Stimulated activated CD4-positive, alpha-beta T cell treated with anti-CD3 and anti-CD28 coated beads, Interleukin-12 subunit alpha, Interleukin-12 subunit beta, amount 100 ng/mL, for 24 hours (primary cell): ENCODE measurements around the gene DRICH1.
"Not testable (repeated sequence)": the region's sequence is repeated elsewhere in the genome, so short reads cannot be mapped to it uniquely, and the experiment has no call there.

Source experiments
- DNase-seq, 2 experiments: peaks; one replicate each; pipeline ENCODE4 v3.0.0-alpha.2; 2020; ENCODE audit warnings: low read depth in 2 of 2

DRICH1 gene

GRCh38 chr22:23569291-23569690 lies 62.8 kb downstream of the DRICH1 start:
- no peak for DNase-seq

GRCh38 chr22:23566705-23567475 lies 65.2 kb downstream of the DRICH1 start:
- DNase-seq = no peak

DNA sequence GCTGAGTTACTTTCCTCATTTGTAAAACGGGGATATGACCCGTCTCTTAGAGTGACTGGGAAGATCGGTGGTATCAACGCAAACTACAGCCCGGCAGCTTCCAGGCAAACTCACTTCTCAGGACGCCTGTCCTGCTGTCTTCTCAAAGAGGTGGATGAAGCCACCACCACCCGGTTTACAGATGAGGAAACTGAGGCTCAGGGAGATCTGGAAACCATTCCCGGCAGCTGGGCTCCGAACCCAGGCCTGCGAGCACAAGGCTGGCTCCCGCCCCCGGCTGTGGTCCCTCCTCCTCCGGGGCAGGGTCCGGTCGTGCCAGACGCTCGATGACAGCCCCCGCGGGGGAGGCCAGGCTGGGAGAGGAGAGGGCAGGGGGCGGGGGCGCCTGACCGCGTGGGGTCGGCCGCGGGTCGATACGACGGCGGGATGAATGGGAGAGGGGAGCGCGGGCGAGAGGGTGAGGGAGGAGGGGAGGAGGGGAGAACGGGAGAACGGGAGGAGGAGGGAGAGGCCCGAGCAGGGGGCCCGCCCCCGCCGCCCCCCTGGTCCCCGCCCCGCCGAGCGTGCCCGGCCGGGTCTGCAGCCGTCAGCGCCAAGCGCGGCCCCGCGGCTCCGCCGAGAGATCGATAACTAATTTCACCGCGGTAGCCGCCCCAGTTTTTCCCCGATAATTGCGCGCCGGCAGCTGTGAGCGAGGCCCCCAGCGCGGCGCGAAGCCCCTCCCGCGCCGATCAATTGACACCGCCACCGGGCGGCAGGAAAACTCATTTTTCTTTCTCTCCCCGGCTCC lies 66.0 kb downstream of the DRICH1 start:
- no peak for DNase-seq

- no peak for DNase-seq
These were observed 66.7 kb downstream of the DRICH1 start for GRCh38 chr22:23565305-23565914.

- no peak for DNase-seq
These were observed 67.8 kb downstream of the DRICH1 start for GRCh38 chr22:23564276-23564675.

GRCh38 chr22:23563111-23563510 lies 69.0 kb downstream of the DRICH1 start:
- no peak for DNase-seq

DNA sequence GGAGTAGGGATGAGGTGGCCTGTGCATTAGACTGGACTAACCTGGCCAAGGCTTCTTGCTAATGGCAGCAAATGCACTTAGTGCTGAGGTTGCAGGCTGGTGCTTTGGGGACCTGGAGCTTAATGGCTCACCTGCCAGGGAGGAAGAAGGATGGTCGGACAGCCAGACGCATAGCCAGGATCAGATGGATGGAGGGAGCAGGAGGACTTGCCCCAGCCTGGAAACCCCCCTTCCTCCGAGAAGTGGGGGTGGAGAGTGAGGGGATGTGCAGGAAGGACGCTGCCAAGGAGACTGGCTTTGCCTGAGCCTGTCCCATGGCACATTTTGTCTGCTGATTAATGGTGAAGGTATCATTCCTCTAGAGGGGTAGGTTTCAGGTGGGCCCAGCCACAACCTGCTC lies 69.9 kb downstream of the DRICH1 start:
- no peak for DNase-seq

DNA sequence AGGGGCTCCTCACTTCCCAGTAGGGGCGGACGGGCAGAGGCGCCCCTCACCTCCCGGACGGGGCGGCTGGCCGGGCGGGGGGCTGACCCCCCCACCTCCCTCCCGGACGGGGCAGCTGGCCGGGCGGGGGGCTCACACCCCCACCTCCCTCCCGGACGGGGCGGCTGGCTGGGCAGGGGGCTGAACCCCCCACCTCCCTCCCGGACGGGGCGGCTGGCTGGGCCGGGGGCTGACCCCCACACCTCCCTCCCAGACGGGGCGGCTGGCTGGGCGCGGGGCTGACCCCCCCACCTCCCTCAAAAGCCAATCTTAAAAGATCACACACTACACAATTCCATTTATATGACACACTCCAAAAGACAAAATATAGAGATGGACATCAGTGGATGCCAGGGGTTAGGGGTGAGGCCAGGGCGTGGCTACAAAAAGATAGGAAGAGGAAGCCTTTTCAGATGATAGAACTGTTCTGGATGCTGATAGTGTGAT lies 71.1 kb downstream of the DRICH1 start:
- DNase-seq = not testable (repeated sequence)

DNA sequence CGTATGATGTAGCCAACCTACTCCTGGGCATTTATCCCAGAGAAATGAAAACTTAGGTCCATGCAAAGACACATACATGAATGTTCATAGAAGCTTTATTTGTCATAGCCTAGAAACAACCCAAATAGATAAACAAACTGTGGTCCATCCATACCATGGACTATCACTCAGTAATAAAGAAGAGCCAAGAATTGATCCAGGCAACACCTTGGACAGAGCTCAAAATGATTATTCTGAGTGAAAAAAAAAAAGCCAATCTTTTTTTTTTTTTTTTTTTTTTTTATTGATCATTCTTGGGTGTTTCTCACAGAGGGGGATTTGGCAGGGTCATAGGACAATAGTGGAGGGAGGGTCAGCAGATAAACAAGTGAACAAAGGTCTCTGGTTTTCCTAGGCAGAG lies 71.9 kb downstream of the DRICH1 start:
- not testable (repeated sequence) for DNase-seq
